GM12891 (cell line): ENCODE results near the gene TGFB2.

ENCODE experiments used
- DNase-seq: peaks from one replicate; pipeline ENCODE4 v3.0.0; 2011; ENCODE audit warnings: low spot score; ENCODE audit not compliant: insufficient read length
- FAIRE-seq: peaks from 2 replicates; lab custom pipeline; 2011; peaks lifted over from hg19 to GRCh38; lab: Jason Lieb, UNC
- PAX5 ChIP-seq: IDR thresholded peaks from 2 replicates; pipeline ENCODE4 v1.6.1; 2011; ENCODE audit warnings: low read length, moderate library complexity, mild to moderate bottlenecking; ENCODE audit not compliant: insufficient read depth, severe bottlenecking
- POLR2A ChIP-seq: IDR thresholded peaks from 2 replicates; pipeline ENCODE4 v1.6.1; 2011; ENCODE audit warnings: low read depth, low read length, control low read depth
- POLR2AphosphoS5 ChIP-seq: IDR thresholded peaks from 2 replicates; pipeline ENCODE4 v1.6.1; 2011; ENCODE audit warnings: low read depth, low read length, control low read depth
- POU2F2 ChIP-seq: IDR thresholded peaks from 2 replicates; pipeline ENCODE4 v1.6.1; 2011; ENCODE audit warnings: low read depth, mild to moderate bottlenecking, control low read depth, low read length, moderate library complexity
- SPI1 ChIP-seq: IDR thresholded peaks from 2 replicates; pipeline ENCODE4 v1.6.1; 2011; ENCODE audit warnings: low read depth, low read length, control low read depth
- TAF1 ChIP-seq: IDR thresholded peaks from 2 replicates; pipeline ENCODE4 v1.6.1; 2011; ENCODE audit warnings: low read depth, low read length, control low read depth

Gene TGFB2

GRCh38 chr1:218488531-218488930 is 143.4 kb downstream of the TGFB2 start:
- no peak for FAIRE-seq
- DNase-seq: no peak
- TF ChIP-seq PAX5: no peak
- TF ChIP-seq POU2F2: no peak
- no peak for TF ChIP-seq TAF1
- no peak for TF ChIP-seq POLR2AphosphoS5
- no peak for TF ChIP-seq POLR2A
- TF ChIP-seq SPI1: no peak

GRCh38 chr1:218488986-218489385 is 143.8 kb downstream of the TGFB2 start:
- FAIRE-seq (no peak), DNase-seq (no peak)
- TF ChIP-seq POU2F2: no peak
- TF ChIP-seq POLR2A: no peak
- no peak for TF ChIP-seq TAF1
- TF ChIP-seq PAX5: no peak
- no peak for TF ChIP-seq SPI1
- no peak for TF ChIP-seq POLR2AphosphoS5

GRCh38 chr1:218490406-218490922 is 145.3 kb downstream of the TGFB2 start:
- no peak for TF ChIP-seq PAX5
- no peak for TF ChIP-seq TAF1
- TF ChIP-seq POU2F2: no peak
- TF ChIP-seq POLR2AphosphoS5: no peak
- no peak for TF ChIP-seq POLR2A
- no peak for TF ChIP-seq SPI1
- FAIRE-seq: no peak
- DNase-seq: no peak

GRCh38 chr1:218492874-218493273 is 147.7 kb downstream of the TGFB2 start:
- DNase-seq: no peak
- FAIRE-seq: no peak
- TF ChIP-seq TAF1 (no peak), POLR2A (no peak), PAX5 (no peak), POLR2AphosphoS5 (no peak), SPI1 (no peak), POU2F2 (no peak)

- DNase-seq (no peak), FAIRE-seq (no peak)
- no peak for TF ChIP-seq POLR2AphosphoS5
- TF ChIP-seq PAX5: no peak
- TF ChIP-seq POLR2A: no peak
Measured at GRCh38 chr1:218493986-218494385, 148.8 kb downstream of the TGFB2 start.
